ENCODE results near the gene OXSM.
A peak's percentile ranks its signal among the peaks of the same experiment; 100 is the strongest.

Gene OXSM

GRCh38 chr3:25782636-25782937 lies 7.3 kb upstream of the OXSM start:
- POLR2A ChIA-PET: interaction anchor here (1.0 kb wide), 2 partner anchors 13 to 14 kb away, joined by 3 to 7 read pairs; no protein-coding TSS in a partner anchor
- CTCF ChIA-PET: interaction anchor here (1.5 to 1.9 kb wide), 2 partner anchors 9 to 74 kb away, joined by 5 to 10 read pairs; no protein-coding TSS in a partner anchor
- no peak for TF ChIP-seq CTCF (IDR thresholded peaks at IDR 0.05; ENCODE audit: control extremely low read depth, extremely low read depth, low read depth, missing control alignments)
- no peak for DNase-seq (ENCODE audit: extremely low spot score)

- DNase-seq (ENCODE audit: extremely low spot score): peak; percentile 87
Observed at GRCh38 chr3:25782938-25783660, 6.8 kb upstream of the OXSM start, which contains the start of gene NGLY1. Gene NGLY1 (minus strand): TSS chr3:25783443. CDS start chr3:25783390, 53 bp downstream.

GRCh38 chr3:25783661-25784512 lies 6.0 kb upstream of the OXSM start:
- POLR2A ChIA-PET: interaction anchor here (0.7 to 1.0 kb wide), 3 partner anchors 12 to 119 kb away, joined by 3 to 7 read pairs (median 3); no protein-coding TSS in a partner anchor
- no peak for DNase-seq (ENCODE audit: extremely low spot score)
- CTCF ChIA-PET: interaction anchor here (0.8 to 1.9 kb wide), 6 partner anchors 10 to 136 kb away, joined by 3 to 10 read pairs (median 4); no protein-coding TSS in a partner anchor
- TF ChIP-seq CTCF (IDR thresholded peaks at IDR 0.05; ENCODE audit: control extremely low read depth, extremely low read depth, low read depth, missing control alignments): no peak

More at GRCh38 chr3:25782938-25783660, 6.8 kb upstream of the OXSM start, which contains the start of gene NGLY1:
- CTCF ChIA-PET: interaction anchor here (0.8 to 1.9 kb wide), 6 partner anchors 10 to 136 kb away, joined by 3 to 10 read pairs (median 4); no protein-coding TSS in a partner anchor
- no peak for TF ChIP-seq CTCF (IDR thresholded peaks at IDR 0.05; ENCODE audit: control extremely low read depth, extremely low read depth, low read depth, missing control alignments)
- POLR2A ChIA-PET: interaction anchor here (0.5 to 1.0 kb wide), 5 partner anchors 13 to 1690 kb away, joined by 3 to 7 read pairs (median 3); no protein-coding TSS in a partner anchor

- DNase-seq (ENCODE audit: extremely low spot score): no peak
- ChIA-PET CTCF (interaction anchor here (1.6 kb wide), 1 partner anchor 136 kb away, joined by 5 read pairs; no protein-coding TSS in a partner anchor), POLR2A (no interaction called here)
- no peak for TF ChIP-seq CTCF (IDR thresholded peaks at IDR 0.05; ENCODE audit: control extremely low read depth, extremely low read depth, low read depth, missing control alignments)
Observed at GRCh38 chr3:25784971-25785370, 4.9 kb upstream of the OXSM start.

GRCh38 chr3:25785826-25786225 lies 4.1 kb upstream of the OXSM start:
- ChIA-PET CTCF (no interaction called here), POLR2A (no interaction called here)
- TF ChIP-seq CTCF (IDR thresholded peaks at IDR 0.05; ENCODE audit: control extremely low read depth, extremely low read depth, low read depth, missing control alignments): no peak
- DNase-seq (ENCODE audit: extremely low spot score): no peak

- CTCF ChIA-PET: interaction anchor here (1.2 to 1.5 kb wide), 2 partner anchors 10 to 69 kb away, joined by 3 read pairs; no protein-coding TSS in a partner anchor
- no peak for TF ChIP-seq CTCF (IDR thresholded peaks at IDR 0.05; ENCODE audit: control extremely low read depth, extremely low read depth, low read depth, missing control alignments)
- POLR2A ChIA-PET: no interaction called here
- DNase-seq (ENCODE audit: extremely low spot score): no peak
Observed at GRCh38 chr3:25787689-25788088, 2.2 kb upstream of the OXSM start.

Data from GM10248 (cell line).